ENCODE data around the gene MAGEA11.

DNA sequence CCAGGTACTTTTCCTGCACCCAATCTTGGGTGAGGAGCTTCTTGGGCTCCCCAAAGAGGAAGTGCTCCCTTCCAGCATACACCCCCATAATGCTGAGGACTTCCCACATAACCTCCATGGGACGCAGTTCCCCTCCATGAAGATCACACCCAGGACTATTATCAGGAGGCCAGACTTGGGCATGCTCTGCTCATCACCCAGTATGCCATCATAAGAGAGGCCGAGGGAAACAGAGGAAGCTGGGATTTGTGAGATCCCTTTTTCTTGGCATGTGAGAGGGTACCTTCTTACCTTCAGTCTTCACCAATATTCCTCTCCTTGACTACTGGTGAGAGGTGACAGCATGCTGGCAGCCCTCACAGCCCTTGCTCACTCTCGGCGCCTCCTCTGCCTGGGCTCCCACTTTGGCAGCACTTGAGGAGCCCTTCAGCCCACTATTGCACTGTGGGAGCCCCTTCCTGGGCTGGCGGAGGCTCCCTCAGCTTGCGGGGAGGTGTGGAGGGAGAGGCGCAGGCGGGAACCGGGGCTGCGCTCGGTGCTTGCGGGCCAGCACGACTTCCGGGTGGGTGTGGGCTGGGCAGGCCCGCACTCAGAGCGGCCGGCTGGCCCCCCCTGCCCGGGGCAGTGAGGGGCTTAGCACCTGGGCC is 46.3 kb downstream of the MAGEA11 start:
- TF ChIP-seq, protein P1, sequence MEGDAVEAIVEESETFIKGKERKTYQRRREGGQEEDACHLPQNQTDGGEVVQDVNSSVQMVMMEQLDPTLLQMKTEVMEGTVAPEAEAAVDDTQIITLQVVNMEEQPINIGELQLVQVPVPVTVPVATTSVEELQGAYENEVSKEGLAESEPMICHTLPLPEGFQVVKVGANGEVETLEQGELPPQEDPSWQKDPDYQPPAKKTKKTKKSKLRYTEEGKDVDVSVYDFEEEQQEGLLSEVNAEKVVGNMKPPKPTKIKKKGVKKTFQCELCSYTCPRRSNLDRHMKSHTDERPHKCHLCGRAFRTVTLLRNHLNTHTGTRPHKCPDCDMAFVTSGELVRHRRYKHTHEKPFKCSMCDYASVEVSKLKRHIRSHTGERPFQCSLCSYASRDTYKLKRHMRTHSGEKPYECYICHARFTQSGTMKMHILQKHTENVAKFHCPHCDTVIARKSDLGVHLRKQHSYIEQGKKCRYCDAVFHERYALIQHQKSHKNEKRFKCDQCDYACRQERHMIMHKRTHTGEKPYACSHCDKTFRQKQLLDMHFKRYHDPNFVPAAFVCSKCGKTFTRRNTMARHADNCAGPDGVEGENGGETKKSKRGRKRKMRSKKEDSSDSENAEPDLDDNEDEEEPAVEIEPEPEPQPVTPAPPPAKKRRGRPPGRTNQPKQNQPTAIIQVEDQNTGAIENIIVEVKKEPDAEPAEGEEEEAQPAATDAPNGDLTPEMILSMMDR (IDR thresholded peaks at IDR 0.05): no peak
- TF ChIP-seq POLR2A (IDR thresholded peaks at IDR 0.05): no peak

All from testis (tissue), 2 donors.